ENCODE data around the gene CERS6.

GRCh38 chr2:168821992-168822391 is 365.9 kb downstream of the CERS6 start:
- TF ChIP-seq CTCF (IDR thresholded peaks at IDR 0.05) (no peak), POLR2A (IDR thresholded peaks at IDR 0.05) (no peak)
